ENCODE results near the gene S100A10. TPM values are rescaled to one million over a fixed set of nuclear protein-coding genes. Genes with fewer than 3 reads are reported as not detected.

The S100A10 gene
- total RNA-seq, 1 donor from 2014 or later = 272 TPM

- intact Hi-C loops (cut with micrococcal nuclease) = loop anchor here (1.0 to 10.0 kb wide), 9 partner anchors 15 to 216 kb away; no protein-coding TSS in a partner anchor
These were observed 24.8 kb downstream of the S100A10 start for GRCh38 chr1:151968791-151969399.

GRCh38 chr1:151968058-151968457, 25.6 kb downstream of the S100A10 start:
- intact Hi-C loops (cut with micrococcal nuclease) = loop anchor here (1.0 to 10.0 kb wide), 9 partner anchors 16 to 217 kb away; no protein-coding TSS in a partner anchor

- intact Hi-C loops (cut with micrococcal nuclease) = loop anchor here (10.0 kb wide), 1 partner anchor 218 kb away; no protein-coding TSS in a partner anchor
These were observed 26.6 kb downstream of the S100A10 start for GRCh38 chr1:151967091-151967490.

GRCh38 chr1:151966061-151966460, 27.6 kb downstream of the S100A10 start:
- intact Hi-C loops (cut with micrococcal nuclease) = loop anchor here (10.0 kb wide), 1 partner anchor 219 kb away; no protein-coding TSS in a partner anchor

GRCh38 chr1:151964510-151964909, 29.1 kb downstream of the S100A10 start:
- intact Hi-C loops (cut with micrococcal nuclease) = loop anchor here (10.0 kb wide), 1 partner anchor 220 kb away; no protein-coding TSS in a partner anchor

GRCh38 chr1:151963288-151963687, 30.4 kb downstream of the S100A10 start:
- intact Hi-C loops (cut with micrococcal nuclease) = loop anchor here (10.0 kb wide), 1 partner anchor 222 kb away; no protein-coding TSS in a partner anchor

GRCh38 chr1:151961833-151962232, 31.8 kb downstream of the S100A10 start:
- intact Hi-C loops (cut with micrococcal nuclease) = loop anchor here (10.0 kb wide), 1 partner anchor 223 kb away; no protein-coding TSS in a partner anchor

GRCh38 chr1:151960780-151961513, 32.7 kb downstream of the S100A10 start:
- intact Hi-C loops (cut with micrococcal nuclease) = loop anchor here (10.0 kb wide), 1 partner anchor 224 kb away; no protein-coding TSS in a partner anchor

GRCh38 chr1:151958959-151959358, 34.7 kb downstream of the S100A10 start:
- intact Hi-C loops (cut with micrococcal nuclease) = no loop called here

- intact Hi-C loops (cut with micrococcal nuclease) = no loop called here
These were observed 36.6 kb downstream of the S100A10 start for GRCh38 chr1:151956957-151957497.

- intact Hi-C loops (cut with micrococcal nuclease) = no loop called here
These were observed 40.1 kb downstream of the S100A10 start for GRCh38 chr1:151953409-151954094.

GRCh38 chr1:151952811-151953210, 40.8 kb downstream of the S100A10 start:
- intact Hi-C loops (cut with micrococcal nuclease) = no loop called here

- intact Hi-C loops (cut with micrococcal nuclease) = no loop called here
These were observed 44.1 kb downstream of the S100A10 start for GRCh38 chr1:151949371-151950193.

GRCh38 chr1:151948506-151948905, 45.2 kb downstream of the S100A10 start:
- intact Hi-C loops (cut with micrococcal nuclease) = no loop called here

GRCh38 chr1:151947140-151947539, 46.5 kb downstream of the S100A10 start:
- intact Hi-C loops (cut with micrococcal nuclease) = no loop called here

- intact Hi-C loops (cut with micrococcal nuclease) = loop anchor here (1.0 kb wide), 2 partner anchors 22 to 102 kb away; no protein-coding TSS in a partner anchor
These were observed 47.6 kb downstream of the S100A10 start for GRCh38 chr1:151945725-151946722.

- intact Hi-C loops (cut with micrococcal nuclease) = loop anchor here (1.0 kb wide), 1 partner anchor 103 kb away; no protein-coding TSS in a partner anchor
These were observed 48.6 kb downstream of the S100A10 start for GRCh38 chr1:151944857-151945575.

- intact Hi-C loops (cut with micrococcal nuclease) = no loop called here
These were observed 49.4 kb downstream of the S100A10 start for GRCh38 chr1:151944126-151944856.

Data from T-helper 1 cell treated with Interleukin-12 subunit alpha and Interleukin-12 subunit beta and Interleukin-4 antibody, amounts not matched to agents 30 ng/mL and 1 ng/mL, for 36 hours (primary cell).